GM18520 (cell line): ENCODE data around the gene OR4K1.
"Not testable (repeated sequence)": the region's sequence is repeated elsewhere in the genome, so short reads cannot be mapped to it uniquely, and the experiment has no call there.

Source experiments
- ATAC-seq: cut with Tn5 transposase; IDR thresholded peaks from one replicate; pipeline ENCODE4 v1.9.1; 2021; ENCODE audit not compliant: unreplicated experiment

OR4K1 gene, protein sequence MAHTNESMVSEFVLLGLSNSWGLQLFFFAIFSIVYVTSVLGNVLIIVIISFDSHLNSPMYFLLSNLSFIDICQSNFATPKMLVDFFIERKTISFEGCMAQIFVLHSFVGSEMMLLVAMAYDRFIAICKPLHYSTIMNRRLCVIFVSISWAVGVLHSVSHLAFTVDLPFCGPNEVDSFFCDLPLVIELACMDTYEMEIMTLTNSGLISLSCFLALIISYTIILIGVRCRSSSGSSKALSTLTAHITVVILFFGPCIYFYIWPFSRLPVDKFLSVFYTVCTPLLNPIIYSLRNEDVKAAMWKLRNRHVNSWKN

DNA sequence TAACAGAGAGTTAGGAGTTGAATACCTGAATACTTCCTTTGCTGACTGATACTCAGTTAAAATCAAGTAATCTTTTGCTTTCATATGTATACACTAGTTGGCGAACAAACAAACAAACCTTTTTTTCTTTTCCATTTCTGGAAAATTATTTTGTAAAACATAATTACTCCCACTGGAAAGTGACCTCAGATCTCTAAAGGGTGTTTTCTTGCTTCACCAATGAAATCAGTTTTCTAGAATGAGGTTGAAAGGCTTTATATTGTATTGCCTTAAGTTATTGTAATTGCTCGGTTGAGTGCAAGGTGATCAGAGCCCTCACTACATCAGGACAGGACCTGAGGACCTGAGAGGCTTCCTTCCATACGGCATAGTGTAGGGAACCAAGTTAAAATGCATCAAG, at the start of gene OR4K1:
OR4K1 (plus strand) TSS at position 301 of the 400 bp plus-strand sequence. CDS start 4,750 bp downstream, outside the sequence.
- no peak for ATAC-seq

DNA sequence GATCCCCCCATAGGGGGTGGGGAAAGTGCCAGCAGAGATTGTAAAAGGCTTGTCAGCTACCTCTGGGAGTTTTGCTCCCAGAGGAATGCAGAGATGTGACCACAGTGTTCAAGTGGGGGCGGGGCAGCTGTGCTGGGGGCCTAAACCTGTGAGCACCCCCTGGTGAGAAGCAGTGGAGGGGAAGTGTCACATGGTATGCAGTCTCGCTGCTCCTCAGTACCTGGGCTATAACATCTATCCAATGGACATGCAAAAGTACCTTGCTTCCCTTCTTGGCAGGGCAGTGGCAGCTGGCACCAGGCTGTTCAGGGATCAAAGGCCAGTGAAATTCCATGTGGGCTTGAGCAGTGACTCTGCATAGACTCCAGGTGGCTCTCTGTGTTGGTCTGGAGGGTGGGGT, 35.4 kb upstream of the OR4K1 start:
- no peak for ATAC-seq

DNA sequence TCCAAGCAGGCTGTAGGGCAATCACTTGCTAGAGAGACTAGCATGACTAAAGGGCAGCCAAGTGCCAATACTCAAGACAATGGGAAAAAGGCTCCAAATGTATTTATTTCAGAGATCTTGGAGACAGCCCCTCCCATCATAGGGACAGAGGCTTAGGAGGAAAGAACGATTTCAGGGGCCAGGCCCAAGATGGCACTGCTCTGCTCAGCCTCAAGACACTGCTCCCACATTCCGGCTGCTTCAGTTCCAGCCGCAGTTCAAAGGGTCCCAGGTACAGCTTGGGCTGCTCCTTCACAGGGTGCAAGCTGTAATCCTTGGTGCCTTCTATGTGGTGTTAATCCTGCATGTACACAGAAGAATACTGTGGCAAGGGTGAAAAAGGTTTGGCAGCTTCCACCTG, 29.7 kb upstream of the OR4K1 start:
- ATAC-seq = no peak

DNA sequence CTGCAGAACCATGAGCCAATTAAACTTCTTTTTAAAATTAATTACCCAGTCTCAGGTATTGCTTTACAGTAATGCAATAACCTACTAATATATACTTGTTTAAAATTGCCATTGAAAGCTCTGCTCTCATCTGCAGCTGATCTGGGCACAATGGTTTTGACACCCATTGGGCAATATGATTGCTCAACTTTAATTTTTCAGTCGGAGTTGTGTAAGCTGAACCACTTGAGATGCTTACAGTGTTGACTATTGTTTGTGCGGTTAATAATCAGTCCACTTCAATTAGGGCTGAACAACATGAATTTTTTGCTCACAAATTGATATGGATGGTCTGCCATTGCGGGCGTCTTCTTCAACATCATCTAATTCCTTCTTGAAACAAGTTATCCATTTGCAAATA, 28.3 kb upstream of the OR4K1 start:
- ATAC-seq = no peak

DNA sequence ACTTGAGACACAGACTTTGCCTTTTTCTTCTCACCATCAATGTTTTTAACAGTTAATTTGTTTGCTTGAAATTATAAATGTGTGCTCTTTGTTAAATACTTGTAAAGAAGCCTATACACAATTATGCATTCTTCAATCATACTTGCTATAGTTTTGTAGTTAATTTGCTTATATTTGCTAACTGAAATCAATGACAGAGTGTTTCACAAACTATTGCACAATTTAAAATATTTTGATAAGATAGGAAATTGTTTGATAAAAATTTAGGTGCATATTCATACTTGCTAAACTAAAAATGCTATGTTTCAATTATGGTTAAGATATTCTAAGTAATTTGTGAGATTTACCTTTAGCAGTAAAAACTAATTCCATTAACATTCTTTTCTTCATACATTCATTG, 24.1 kb upstream of the OR4K1 start:
- ATAC-seq = no peak

DNA sequence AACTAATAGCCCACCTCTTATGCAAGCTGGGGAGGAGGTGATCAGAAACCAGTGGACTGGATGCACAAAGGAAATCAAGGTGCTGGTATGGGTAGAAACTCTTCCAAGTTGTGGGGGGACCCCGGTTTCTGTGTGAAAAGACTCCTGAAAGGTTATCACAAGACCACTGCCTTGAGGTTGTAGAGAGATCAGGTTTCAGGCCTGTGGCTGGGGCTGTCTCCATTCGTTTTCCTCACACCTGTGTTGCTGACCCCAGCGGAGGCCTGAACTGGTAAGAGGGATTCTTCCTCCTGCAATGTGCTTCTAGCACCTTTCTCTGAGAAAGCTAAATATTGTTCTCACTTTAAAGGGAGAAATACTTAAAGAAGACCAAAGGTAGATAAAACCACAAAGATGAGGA, 19.6 kb upstream of the OR4K1 start:
- no peak for ATAC-seq

DNA sequence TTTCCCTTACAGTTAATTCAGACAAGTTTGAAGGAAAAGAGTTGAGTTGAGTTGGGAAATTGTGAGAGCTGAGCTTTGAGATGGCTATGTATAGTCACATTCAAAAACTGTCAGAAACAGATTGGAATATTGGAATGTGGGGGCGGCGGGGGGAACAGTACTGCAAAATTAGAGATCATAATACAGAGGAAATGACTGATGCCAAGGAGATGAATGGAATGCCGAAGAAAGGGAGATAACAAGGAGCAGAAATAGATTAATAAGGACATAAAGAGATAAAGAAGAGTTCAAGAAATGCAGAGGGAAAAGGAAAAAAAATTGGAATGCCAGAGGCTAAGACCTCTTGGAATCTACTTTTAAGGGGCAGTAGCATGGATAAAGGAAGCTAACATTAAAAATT, 13.5 kb upstream of the OR4K1 start:
- no peak for ATAC-seq

DNA sequence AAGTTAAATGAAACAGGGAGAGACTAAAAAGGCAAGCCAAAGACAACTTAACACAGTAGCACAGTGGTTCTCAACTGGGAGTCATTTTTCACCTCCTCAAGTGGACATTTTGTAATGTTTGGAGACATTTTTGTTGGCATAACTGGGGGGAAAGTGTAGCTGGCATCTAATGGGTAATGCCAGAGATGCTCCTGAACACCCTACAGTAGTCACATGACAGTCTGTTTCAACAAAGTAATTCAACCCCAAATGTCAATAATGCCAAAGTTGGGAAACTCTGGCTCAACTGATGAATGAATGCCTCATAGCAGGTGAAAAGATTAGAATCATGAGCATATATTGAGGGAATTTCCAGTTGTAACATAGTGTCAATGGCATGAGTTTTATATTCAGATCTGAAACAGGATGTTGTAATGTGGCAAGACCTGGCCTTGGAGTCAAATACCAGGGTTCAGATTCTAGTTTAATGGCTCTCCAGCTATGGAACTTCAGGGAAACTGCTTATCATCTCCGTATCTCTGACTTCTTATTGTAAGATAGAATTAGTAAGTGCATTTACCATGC, 12.7 kb upstream of the OR4K1 start:
- ATAC-seq = no peak

DNA sequence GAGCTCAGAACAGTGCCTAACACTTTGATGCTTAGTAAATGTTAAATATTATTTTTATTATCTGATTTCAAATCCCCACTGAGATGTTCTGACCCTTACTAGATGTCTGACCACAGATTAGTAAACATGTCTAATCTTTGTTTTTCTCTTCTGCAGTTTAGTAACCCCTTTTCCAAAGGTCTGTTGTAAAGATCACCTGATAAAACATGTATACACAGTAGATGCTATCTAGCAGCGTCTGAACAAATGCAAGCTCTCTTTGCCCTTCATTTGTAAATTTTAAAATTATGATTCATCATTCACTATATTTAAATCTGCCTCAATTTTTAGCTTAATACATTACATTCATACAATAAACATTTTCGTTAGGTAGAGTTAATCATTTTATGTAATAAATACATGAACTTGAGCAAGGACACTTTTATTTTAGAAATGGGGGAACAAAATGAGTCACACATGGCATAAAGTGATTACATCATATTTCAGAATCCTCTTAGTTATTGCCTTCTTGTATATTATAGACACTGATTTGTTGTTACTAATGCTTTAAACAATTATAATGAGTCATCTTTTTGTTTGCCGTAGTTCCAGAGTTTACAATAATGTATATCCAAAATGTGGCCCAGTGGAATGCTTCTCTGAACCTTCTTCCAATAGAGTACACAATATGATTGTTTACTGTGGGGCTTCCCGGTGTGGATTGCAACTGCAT, 12.0 kb upstream of the OR4K1 start:
- no peak for ATAC-seq

DNA sequence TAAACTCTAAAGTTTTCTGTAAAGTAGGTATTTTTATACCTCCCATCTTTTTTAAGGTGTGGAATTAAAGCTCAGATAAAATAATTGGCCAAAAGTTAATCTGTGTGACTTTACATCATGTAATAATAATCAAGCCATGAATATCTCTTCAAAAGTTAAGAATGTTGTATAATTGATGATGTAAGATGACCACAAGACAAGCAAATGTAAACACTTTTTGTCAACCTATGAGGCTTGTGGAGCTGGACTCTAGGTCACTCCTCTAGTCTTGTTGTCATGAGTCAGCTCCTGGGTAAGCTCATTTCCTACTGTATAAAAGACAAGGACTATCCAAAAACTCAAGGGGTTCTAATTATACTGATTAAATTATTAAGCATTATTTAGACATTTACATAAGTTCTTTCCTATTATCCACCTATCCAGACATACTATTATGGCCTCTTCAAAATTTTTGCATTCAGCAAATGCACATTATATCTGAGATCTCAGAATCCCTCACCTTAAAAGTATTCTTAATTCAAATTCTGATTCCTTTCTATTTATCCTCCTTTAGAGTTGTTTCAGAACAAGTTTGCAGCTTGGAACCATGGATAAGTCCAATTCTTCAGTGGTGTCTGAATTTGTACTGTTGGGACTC, 10.6 kb upstream of the OR4K1 start, which contains the start of gene OR4K5:
OR4K5 (plus strand) TSS at position 587 of the 637 bp plus-strand sequence; CDS start at position 587, 0 bp downstream.
- ATAC-seq = no peak

DNA sequence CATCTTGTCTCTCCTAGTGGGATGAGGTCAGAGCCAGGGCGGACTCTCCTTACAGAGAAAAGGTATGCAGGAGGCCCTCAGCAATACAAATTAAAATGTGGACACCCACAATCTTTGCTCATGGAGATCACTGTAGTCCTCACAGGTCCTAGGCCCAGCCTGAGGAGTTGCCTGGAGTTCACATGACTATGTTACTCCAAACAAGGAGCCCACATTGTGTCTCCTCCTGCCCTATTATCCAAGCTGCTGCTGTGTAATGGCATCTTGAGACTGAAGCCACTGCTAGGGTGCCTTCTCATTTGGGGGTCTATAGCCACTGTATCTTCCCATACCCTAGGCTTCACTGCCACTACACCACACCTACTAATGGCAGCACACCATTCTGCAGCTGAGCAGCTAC, 11.0 kb downstream of the OR4K1 start:
- ATAC-seq = no peak

DNA sequence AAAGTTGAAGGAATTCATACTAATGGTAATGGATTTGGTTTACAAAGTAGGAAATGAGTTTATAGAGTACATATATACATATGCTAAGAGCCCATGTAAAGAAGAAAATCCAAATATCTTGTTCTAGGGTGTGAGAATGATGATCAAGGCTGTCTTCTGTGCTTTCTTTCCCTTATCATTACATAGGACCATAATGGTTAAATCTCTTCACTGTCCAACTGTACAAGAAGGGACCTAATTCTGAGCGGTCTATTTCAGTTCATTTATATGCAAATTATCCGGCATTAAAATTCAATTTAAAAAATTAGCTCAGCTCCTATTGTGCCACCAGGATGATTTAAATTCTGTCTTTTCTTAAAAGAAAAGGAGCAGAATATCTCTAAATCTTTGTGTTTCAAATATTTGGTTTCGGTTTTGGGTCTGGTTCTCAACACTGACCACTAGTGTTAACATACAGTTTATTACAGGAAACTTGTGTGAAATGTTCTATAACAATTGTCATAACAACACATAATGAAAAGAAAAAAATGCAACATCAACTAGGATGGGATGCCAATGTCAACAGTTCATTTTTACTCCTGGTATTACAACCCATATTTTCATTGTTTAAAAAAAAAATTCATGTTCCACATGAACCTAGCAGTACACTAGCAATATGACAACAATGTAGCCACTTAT, 16.8 kb downstream of the OR4K1 start:
- ATAC-seq = no peak

DNA sequence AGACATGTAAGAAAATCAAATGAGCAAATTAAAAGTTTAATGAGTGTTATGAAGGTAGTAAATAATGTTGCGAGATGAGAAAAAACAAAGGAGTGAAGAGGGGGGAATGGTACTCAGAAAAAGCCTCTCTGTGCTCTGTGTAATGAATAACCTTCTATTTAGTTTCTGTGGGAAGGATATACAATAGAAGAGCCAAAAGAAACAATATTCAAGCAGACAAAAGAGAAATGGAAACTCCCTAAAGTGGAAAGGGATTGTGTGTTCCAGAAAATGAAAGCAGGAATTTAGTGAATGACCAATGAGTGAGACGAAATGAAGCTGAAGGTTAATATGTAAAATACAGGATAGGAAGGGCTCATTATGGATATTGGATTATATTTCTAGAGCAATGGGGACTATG, 18.5 kb downstream of the OR4K1 start:
- ATAC-seq = no peak

DNA sequence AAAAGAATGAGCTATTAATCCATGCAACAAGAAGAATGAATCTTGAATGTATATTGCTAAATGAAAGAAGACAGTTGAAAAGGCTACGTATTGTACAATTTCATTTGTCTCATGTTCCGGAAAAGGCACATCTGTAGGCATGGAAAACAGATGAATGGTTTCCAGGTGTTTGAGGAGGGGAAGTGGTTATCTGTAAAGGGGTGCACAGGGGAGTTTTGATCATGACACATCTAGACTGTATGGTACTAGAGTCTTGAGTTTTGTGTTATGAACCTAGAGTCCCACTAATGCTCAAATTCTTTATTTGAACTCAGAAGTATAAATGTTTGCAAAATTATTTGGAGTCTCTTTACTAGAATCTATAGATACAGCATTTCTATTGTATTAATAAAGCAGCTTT, 39.0 kb downstream of the OR4K1 start:
- ATAC-seq = not testable (repeated sequence)

DNA sequence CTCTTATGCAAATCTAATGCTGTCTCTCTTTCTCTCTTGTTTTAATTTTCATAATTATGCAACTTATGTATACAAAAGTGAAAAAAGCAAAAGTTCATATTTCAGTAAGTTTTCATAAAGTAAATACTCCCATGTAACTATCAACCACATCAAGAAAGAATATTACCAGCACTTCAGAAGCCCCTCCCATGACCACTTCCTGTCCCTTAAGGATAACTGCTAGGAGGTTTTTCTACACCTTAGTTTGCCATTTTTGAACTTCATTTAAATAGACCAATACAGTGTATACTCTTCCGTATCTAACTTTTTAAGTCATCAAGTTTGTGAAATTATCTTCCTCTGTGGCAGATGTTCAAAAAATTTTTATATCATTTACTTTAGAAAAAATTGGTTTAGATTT, 44.1 kb downstream of the OR4K1 start:
- no peak for ATAC-seq

DNA sequence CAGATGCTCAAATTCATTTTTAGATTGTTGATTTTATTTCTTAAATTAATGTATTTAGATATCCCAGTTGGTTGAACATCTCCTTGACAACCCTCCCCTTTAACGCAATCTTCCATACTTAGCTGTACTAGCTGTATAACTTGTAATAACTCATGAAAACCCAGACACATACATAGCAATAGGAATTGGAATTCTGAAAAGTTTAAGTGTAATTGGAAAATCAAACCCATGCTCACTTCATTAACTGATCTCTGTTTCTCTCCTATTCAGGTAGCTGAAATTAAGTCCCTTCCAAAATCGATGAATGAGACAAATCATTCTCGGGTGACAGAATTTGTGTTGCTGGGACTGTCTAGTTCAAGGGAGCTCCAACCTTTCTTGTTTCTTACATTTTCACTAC, 44.6 kb downstream of the OR4K1 start, which contains the start of gene OR4K15:
OR4K15 (plus strand) TSS at position 301 of the 400 bp plus-strand sequence; CDS start at position 301, 0 bp downstream.
- no peak for ATAC-seq
